HG02970 (cell line): ENCODE measurements around the gene KCNK16.

Experiments used
- ATAC-seq: cut with Tn5 transposase; IDR thresholded peaks from one replicate; pipeline ENCODE4 v1.9.1; 2021; ENCODE audit warnings: mild to moderate bottlenecking, moderate library complexity, moderate number of reproducible peaks; ENCODE audit not compliant: unreplicated experiment, low FRiP score

KCNK16 gene

DNA sequence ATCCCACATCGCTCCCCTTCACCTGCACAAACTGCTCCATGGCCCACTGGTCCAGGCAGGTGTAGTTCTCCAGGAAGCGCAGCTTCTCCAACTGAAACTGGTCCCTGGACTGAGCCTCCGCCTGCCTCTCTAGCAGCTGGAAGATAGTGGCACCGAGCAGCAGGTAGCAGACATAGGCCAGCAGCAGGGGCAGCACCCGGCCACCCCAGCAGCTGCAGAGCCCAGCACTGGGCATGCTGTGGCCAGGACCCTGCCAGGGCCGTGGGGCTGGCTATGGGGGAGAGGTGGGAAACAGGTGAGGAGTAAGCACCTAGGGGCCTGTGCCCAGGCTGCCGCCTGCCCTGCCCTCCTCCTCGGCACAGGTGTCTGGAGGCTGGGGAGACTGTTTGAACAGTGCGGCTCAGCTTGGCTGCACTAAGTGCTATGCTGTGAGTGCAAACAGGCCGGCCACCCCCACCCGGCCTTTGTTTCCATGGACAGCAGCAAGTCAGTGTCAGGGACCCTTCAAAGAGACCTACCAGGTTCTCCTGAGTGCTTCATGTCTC lies at the start of gene KCNK16:
Gene KCNK16 (minus strand): TSS at position 397 of the 545 bp plus-strand sequence. CDS start 162 bp downstream, at position 235.
- ATAC-seq, result no peak

DNA sequence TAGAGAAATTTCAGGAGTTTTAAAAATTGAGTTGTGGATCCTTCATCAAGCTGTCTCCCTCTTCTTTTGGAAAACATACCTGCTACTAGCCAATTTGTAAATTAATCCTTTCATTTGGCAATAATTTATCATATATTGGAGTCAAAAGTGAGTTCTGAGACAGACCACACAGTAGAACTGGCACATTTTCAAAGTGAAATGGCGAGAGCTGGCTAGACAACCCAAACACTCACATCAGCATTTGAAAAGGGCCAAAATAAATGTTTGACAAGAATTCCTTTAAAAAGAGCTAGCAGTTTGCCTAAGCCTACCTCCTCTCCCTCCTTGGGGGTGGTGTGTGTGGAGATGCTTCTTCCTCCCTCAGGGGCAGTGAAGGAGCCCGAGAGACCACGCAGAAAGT lies 47.9 kb upstream of the KCNK16 start:
- ATAC-seq, result no peak

DNA sequence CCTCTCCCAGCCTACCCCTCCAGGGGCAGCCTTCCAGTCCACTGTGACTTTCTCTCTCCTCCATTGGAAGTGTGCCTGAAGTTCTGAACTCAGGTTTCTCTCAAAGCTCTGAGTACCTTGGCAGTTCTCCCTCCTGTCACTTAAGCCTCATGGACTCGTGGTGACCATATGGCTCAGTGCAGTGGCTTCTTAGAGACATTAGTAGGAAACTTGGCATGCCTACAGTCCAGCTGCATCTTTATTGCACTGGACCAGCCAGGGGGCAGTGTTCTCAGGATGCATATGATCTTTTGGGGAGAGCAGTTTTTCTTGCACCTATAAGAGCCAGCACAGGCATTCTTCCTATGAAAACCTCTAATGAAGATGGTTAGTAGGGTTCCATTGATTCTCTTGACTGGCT lies 47.5 kb upstream of the KCNK16 start:
- ATAC-seq, result no peak

DNA sequence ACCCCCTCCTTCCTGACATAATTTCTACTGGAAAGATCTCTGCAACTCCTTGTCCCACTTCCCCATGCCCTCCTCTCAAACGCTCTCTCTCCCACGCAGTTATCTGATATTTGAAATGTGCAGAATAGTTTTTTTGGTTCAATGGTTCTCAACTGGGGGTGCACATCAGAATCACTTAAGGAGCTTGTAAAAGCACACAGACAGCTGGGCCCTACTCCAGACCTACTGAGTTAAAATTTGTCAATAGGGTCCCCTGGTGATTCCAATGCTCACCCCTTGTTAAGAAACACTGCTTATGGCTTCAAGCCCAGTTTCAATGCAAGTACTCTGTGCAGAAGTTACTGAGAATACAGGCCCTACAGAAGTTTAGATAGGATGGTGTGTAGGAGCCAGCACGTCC lies 45.2 kb upstream of the KCNK16 start:
- ATAC-seq, result no peak

DNA sequence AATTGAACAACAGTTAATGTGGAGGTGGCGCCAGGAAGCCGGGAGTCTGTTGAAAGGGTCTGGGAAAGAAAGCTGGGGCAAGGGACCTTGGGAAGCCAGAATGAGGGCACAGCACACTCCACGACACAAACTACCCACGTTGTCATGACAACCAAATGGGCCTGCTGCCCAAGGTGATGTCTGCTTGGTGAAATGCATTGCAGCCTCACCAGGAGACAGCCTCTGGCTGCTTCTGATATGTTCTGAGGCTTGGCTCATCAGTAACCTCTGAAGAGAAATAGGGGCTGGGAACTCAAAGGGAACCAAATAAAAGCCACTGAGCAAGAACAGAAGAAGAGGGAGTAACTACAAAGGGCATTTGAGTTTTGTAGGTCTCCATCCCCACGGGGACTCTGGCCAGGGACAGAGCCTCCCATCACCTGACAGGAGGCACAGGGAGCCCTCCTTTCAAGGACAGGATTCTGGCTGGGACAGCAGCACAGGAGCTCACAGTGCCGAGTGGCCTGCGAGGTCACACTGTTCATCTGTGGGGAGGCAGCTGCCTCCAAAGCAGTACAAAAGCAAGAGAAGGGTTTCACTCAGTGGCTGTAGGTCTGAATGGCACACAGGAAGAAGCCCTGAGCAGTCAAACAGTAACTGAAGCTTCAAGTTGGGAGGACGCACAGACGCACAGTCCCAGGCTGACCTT lies 44.6 kb upstream of the KCNK16 start:
- no peak for ATAC-seq

DNA sequence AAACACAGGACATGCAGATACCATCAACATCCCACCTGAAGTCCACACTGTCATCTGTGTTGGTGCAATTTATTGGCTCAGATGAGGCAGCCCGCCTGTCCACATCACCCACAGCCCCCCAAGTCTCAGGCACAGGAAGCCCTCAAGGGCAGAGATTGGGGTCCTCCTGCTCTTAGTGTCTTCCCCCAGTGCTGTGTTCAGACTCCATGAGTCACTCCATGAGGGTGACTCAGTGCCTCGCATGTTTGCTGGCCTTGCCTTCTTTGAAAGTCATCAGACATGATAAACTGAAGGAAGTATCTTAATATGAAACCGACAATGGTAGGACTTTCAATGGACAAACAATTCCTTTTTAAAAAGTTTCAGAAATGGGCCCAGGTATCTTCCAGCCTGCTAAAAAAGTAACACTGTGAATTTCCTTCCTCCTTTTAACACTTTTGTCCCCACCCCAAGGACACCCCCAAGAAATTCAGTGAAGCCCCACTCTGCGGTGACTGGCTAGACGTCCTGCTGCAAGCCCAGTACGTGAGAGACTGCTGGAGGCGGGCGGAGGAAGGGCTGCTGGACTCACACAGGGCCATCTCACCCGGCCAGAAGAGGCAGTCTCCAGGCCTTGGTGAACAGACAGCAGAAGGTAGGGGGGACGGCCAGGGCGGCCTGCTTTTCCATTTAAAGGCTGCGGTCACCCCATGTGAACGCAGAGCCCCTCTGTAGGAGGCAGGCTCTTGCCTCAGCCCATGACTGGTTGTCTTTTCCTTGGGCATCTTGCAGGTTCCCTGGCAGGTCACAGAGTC lies 43.0 kb upstream of the KCNK16 start:
- no peak for ATAC-seq

DNA sequence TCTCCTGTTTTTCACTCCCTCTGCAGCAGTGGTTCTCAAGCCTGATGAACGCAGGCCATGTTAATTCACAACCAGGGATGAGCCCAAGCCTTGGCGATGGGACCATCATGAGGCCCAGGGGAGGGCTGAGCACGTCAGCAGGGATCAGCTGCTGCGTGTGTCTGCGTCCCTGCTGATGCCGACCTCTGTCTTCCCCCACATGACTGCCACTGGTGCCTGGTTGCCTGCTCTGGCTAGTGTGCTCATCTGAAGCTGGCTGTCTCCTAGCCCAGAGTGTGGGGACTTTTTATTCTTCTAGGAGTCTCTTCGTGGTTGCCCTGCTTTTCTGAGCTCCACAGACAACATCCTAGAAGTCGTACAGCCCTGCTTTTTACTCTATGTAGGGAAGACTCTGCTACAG lies 40.8 kb upstream of the KCNK16 start:
- no peak for ATAC-seq

DNA sequence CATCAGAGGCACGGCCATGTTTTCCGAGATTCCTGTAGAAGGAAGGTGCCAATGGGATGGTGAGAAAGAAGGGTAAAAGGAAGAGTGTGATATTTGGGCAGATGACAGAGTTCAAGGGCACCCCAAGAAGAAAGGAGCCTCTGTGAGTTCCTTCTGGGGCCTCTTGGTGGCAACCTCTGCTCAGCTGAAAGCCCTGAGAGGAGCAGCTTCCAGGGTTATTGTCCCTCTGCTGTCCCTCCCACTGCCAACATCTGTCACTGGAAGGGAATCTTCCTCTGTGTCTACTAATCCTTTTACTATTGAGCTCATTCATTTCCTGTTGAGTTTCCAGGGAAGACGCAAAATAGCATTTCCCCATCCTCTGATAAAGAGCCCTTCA lies 40.0 kb upstream of the KCNK16 start:
- ATAC-seq, result no peak

DNA sequence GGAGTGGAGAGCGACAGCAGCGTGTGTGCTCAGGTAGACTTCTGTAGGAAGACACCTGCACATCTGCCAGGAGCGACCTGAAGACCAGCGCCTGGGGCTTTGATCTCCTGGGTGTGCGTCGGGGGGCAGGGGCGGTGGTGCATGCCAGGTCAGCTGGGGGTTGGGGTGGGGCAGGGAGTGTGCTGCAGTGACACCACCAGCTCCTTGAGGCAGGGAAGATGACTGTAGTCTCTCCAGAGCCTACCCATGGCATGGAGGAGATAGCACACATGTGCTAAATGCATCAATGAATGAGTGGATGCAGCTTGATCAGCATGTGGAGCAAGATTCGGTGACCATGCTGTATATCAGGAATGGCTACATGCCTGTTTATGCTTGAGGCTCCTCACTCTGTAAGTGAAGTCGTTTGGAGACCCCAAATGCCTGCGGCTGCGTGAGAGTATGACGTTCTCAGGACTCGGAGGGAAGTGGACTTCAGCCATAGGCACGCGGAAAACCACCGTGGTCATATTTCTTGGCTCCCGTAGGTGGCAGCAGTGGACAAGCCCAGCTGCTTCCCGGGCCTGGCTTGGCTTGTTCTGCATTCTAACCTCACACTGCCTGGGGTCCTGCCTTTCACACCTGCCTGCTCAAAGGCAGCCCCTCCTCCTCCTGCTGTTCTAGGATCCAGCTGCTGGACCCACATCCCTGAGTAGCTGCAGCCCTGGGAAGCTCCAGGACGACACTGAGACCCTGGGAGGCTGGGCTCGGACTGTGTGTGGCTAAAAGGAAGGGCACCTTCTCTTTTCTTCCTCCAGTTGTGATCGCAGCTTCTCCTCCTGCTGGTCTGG lies 39.4 kb upstream of the KCNK16 start:
- ATAC-seq, result no peak

DNA sequence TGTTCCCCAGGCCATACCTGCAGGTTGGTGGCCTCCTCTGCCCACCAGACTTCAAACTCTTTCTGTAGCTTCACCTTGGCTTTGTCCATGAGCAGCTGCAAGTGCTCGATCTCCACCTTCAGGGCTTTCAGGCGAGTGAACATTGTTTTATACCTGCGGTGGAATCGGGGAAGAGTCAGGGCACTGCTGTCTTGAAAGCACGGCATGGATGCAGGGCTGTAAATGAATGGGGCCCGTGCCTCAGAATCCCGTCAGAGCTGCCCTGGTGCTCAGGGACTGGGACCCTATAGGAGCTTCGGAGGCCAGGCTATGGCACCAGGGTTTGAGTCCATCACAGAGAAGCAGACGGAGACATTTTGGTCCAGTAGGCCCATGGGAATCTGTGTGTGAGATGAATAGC lies 37.9 kb upstream of the KCNK16 start:
- ATAC-seq, result no peak

DNA sequence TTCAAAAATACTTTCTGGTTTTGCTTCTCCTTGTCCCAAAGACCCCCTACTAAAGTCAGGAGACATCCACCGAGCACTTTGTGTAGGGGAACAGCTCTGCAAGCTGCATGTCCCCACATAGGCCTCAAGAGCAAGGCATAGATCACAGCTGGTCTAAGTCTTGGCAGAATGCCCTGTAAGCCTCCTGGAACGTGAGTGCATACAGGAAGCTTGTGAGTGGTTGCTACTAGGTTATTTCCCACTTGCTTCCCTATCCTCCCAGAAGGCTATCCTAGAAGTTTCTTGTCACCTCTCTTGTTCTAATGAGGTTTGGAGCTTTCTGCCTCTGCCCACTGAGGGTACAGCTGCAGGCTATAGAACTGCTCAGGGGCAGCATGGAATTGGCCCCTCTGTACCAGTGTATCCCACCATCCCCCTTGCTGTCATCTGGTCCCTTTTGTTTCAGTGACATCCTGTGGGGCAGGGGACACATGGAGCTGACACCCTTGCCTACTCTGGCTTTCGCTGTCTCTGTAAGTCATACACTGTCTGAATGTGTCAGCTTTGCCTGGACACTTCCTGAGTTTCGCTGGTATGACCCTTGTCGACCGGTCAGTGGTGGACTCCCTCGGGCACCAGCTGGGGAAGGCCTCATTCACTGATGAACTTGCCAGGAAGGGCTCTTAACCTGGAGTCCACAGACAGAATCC lies 35.6 kb upstream of the KCNK16 start:
- no peak for ATAC-seq

DNA sequence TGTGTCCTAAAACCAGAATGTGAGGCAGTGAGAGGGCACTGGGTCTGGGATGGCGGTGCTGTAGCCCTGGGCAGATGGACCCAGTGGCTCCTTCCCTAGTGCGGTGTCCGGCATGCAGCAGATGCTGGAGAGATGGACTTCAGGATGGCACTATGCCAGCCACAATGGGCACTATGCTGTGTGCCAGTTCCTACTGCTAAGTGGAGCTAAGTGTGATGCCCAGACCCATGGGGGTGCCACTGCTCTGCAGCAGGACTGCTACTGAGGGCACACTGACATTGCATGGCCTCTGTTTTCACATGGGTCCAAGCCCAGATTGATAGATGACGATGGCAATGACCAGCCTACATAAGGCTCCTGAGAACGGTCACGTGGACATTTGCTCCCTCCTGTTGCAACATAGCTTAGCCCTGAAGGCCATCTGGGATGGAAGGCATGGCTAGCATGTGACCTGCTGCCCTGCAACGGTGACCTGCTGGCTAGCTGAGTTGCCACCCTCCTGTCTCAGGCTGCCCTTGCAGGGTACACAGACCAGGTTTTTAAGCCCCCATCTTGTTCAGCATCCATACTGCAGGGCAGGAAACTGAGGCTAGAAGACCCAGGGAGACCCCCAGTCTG lies 31.3 kb upstream of the KCNK16 start:
- no peak for ATAC-seq

DNA sequence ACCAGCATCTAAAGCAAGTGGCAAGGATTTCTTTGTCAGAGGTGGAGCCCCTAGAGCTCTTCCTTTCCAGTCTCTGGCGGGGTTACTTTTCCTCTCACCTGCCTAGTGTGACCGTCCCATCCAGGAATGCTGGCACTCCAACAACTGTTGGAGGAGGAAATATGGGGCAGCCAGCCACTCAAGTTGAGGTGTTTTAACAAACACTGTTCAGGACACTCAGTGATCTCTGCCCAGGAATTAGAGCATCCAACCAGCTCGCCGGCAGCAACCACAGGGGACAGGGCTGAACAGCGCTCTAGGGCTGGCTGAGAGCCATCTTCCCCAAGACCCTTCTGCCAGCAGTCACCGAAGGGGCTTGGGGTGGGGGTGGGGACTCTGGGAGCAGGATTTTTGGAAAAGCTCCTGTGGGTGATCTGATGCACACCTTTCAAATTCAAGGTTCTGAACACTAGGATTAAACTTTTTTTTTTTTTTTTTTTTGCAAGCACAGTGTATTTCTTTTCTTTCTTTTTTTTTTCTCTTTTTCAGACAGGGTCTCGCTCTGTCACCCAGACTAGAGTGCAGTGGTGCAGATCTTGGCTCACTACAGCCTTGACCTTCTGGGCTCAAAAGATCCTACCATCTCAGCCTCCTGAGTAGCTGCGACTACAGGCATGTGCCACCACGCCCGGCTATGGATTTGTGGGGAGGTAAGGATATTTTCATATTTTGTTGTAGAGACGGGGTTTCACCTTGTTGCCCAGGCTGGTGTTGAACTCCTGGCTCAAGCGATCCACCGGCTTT lies 28.4 kb upstream of the KCNK16 start:
- no peak for ATAC-seq

DNA sequence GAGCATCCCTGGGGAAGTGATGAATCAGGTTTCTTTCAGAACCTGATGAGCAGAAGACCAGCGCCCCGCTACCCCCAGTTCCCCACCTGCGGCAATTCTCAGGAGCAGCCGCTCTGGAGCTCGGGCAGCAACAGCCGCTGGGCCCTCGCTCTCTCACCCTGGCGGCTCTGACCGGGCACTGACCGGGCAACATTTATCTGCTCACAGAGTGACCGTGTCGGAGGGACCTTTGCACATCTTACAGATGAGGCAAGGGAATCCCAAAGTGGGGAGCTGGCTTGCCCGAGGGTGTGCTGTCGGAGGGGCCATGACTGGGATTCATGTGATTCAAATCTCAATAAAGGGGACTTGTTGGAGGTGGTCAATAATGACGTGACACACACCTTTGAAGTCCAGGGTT lies 26.2 kb upstream of the KCNK16 start:
- ATAC-seq, result no peak

DNA sequence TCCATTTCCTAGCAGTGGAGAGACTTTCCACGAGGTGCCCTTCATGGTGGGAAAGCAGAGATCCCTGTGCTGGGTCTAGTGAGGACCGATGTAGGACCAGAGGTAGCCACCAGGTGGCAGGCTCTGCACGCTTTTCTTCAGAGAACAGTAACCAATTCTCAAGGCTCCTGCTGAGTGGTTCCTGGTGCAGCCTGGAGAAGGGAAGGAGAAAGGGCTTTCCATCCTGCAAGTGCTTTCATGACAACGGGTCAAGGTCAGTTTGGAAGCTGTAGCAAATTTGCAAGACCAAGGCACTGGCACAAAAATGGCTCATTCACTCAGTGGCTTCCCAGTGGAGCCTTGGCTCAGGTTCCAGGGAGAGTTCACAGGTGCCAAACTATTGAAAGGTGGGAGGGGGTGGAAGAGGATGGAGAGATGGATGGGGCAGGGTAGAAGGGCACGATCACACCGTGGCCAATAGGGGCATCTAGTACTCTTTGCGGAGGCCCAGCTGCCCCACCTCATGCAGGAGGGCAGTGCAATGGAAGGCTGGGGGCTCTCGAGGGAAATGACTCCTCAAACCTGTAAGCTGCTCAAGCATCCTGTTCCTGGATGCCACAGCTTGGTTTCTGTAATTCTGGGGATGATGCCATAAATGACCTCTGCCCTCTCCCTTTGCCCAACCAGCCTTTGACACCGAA lies 25.5 kb upstream of the KCNK16 start:
- ATAC-seq, result no peak

DNA sequence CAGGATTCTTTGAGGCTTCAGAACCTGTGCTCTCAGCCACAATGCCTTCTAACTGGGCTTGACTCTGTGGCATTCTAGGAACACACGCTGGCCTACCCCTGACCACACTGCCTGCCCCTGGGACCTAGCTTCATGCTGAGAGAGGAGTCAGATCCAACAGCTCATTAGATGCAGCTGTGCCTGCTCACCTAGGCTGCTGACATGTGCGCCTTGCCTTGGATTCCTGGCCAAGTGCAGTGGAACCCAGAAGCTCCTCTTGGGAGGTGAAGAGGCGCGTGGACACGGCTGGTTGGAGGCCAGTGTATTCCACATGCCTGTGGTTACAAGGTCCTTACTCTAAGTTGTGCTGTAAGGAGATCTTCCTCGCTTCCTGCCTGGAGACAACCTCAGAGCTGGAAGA lies 24.7 kb upstream of the KCNK16 start:
- no peak for ATAC-seq

DNA sequence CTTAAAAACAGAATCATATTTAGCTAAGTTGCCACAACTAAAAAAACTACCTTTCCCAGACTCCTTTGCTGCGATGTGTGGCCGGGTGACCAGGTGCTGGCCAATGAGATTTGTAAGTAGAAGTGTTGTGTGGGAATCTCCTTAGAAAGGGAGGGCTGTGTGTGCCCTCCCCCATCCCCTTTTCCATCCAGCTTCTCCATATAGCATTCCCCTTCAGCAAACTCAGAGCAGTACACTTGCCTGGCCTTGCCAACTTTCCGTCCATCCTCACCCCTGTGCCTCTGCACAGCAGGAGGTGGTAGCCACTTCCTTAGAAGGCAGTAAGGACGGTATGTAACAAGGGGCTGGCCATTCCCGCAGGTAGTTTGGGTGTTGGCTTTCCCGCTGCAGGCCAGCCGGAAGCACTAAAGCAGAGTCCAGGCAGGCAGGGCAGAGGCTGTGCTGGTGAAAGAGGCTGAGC lies 22.3 kb upstream of the KCNK16 start:
- ATAC-seq, result no peak

DNA sequence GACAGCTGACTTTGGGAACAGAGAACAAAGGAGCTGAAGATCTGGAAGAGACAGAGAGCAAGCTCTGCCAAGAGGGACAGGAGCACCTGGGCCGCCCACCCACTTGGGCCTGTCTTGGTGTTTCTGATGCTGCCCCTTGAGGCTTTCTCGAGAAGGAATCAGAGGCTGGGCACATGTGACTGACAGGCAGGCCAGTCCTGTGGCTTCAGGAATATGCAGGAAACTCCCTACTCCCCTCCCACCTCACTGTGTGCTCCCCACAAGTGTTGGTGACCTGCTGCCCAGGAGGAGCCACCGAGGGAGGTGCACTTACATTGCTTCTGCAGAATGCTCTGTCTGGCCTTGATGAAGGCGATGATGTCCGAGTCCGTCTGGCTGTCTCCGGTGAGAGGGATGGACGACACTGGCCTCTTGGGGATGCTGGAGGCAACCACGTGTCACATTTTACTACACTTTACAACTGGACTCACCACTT lies 20.9 kb upstream of the KCNK16 start:
- no peak for ATAC-seq
